Spleen (tissue), 7 donors: ENCODE results near the gene DCAF4.

Experiments used
- CTCF ChIP-seq, 11 experiments: fragments of 200-600 bp in 7 of 11; fragments of 450-650 bp in 4 of 11; sonication (generic) in 4 of 11; IDR thresholded peaks in 8 of 11; conservative IDR thresholded peaks in 3 of 11; 1 replicate in 7 of 11; 2 replicates in 4 of 11; pipeline versions ENCODE4 v1.4.0 to v1.8.0; 2016 to 2021; ENCODE audit warnings: antibody characterized with exemption in 11 of 11, inconsistent platforms in 4 of 11, mild to moderate bottlenecking in 1 of 11
- POLR2A ChIP-seq, 3 donors: fragments of 450-650 bp; IDR thresholded peaks; one replicate each; pipeline ENCODE4 v1.5.1; 2017; ENCODE audit warnings: antibody characterized with exemption in 3 of 3, mild to moderate bottlenecking in 1 of 3
- POLR2AphosphoS5 ChIP-seq, 3 donors: sonication (generic); formaldehyde crosslinking; IDR thresholded peaks; one replicate each; pipeline ENCODE4 v1.5.1; 2017; ENCODE audit warnings: antibody characterized with exemption in 3 of 3
- donor health status: DM: no; HTN: no; CAD: no; lungs with moderate emphysema.
- donor health status: DM: no; HTN: no; CAD: no.
- donor health status: DM: no; HTN: no; CAD: no.

GRCh38 chr14:72893636-72894322 is 32.5 kb upstream of the DCAF4 start, which contains the start of gene DPF3:
- TF ChIP-seq CTCF (IDR thresholded peaks at IDR 0.05 in 8 of 11, conservative IDR thresholded peaks at IDR 0.05 in 3 of 11) (no peak), POLR2A (IDR thresholded peaks at IDR 0.05) (no peak), POLR2AphosphoS5 (IDR thresholded peaks at IDR 0.05) (peak; percentile 66 to 87 (median 80))
